Stimulated activated CD4-positive, alpha-beta T cell treated with anti-CD3 and anti-CD28 coated beads, Interleukin-4, amount 100 ng/mL, for 24 hours (primary cell): Measurements from ENCODE around the gene KRT80.
"Not testable (repeated sequence)": the region's sequence is repeated elsewhere in the genome, so short reads cannot be mapped to it uniquely, and the experiment has no call there.

Experiments used
- DNase-seq: peaks from one replicate; pipeline ENCODE4 v3.0.0-alpha.2; 2020

Gene KRT80

GRCh38 chr12:52191841-52192791, at the start of gene KRT80:
TSS of gene KRT80 (minus strand) at chr12:52192014. CDS start at chr12:52191902, 112 bp downstream.
- peak; percentile 15 for DNase-seq

GRCh38 chr12:52241205-52241842, 49.5 kb upstream of the KRT80 start:
- no peak for DNase-seq

- not testable (repeated sequence) for DNase-seq
Observed at GRCh38 chr12:52240247-52240646, 48.4 kb upstream of the KRT80 start.

- DNase-seq: no peak
Observed at GRCh38 chr12:52239767-52240166, 48.0 kb upstream of the KRT80 start.

GRCh38 chr12:52238916-52239646, 47.3 kb upstream of the KRT80 start:
- no peak for DNase-seq

- no peak for DNase-seq
Observed at GRCh38 chr12:52238207-52238840, 46.5 kb upstream of the KRT80 start.

- no peak for DNase-seq
Observed at GRCh38 chr12:52236386-52237050, 44.7 kb upstream of the KRT80 start.

- DNase-seq: no peak
Observed at GRCh38 chr12:52235822-52236361, 44.1 kb upstream of the KRT80 start.

GRCh38 chr12:52235001-52235764, 43.4 kb upstream of the KRT80 start:
- no peak for DNase-seq

GRCh38 chr12:52234223-52234810, 42.5 kb upstream of the KRT80 start:
- no peak for DNase-seq

GRCh38 chr12:52233462-52234207, 41.8 kb upstream of the KRT80 start:
- no peak for DNase-seq

GRCh38 chr12:52232674-52233461, 41.1 kb upstream of the KRT80 start, which contains the start of gene KRT7:
TSS of gene KRT7 (plus strand) at chr12:52233243. CDS start at chr12:52233297, 54 bp downstream.
- DNase-seq: no peak

- DNase-seq: no peak
Observed at GRCh38 chr12:52232203-52232673, 40.4 kb upstream of the KRT80 start.

GRCh38 chr12:52231305-52232202, 39.7 kb upstream of the KRT80 start:
- DNase-seq: no peak

- no peak for DNase-seq
Observed at GRCh38 chr12:52230364-52231281, 38.8 kb upstream of the KRT80 start.

- no peak for DNase-seq
Observed at GRCh38 chr12:52229836-52230343, 38.1 kb upstream of the KRT80 start.
